T follicular helper cell (primary cell): ENCODE data around the gene PDHX.
"Not testable (repeated sequence)": the region's sequence is repeated elsewhere in the genome, so short reads cannot be mapped to it uniquely, and the experiment has no call there.

Experiments
- DNase-seq: peaks from one replicate; pipeline ENCODE4 v3.0.0-alpha.2; 2020; ENCODE audit warnings: low read depth
- total RNA-seq, 2 experiments: gene quantifications; one replicate each; lab custom pipeline; 2026; lab: John Stamatoyannopoulos, UW

PDHX gene
- 27.1 to 31.0 reads per million in 2 experiments for total RNA-seq

DNA sequence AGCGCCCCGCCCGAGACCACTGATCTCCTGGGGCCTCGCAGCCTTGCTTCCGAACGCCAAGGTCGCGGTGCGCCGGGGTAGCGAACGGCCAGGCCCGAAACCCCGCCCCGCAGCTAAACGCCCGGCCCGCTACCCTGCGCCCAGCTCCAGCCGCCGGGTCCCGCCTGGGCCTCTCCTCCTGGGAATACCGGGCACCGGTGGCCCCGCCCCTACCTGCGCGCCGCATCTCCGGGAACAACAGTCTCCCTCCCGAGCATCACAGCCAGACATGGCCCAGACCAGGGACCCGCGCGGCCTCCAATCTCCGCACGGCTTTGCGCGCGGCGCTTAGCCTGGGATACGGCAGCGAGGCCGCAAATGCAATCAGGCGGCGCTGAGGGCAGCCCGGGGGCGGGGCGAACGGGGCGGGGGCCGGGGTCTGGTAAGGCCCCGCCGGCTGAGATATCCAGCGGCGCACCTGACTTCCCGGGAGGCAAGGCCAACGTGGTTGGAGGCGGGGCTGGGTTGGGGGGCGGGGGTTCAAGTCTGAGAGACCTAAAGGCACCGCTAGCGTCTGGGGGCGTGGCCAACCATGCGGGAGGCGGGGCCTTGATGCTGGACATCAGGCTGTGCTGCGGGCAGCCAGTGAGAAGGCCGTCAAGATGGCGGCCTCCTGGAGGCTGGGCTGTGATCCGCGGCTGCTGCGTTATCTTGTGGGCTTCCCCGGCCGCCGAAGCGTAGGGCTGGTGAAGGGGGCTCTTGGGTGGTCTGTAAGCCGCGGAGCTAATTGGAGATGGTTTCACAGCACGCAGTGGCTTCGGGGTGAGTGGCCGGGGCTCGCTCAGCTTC, at the start of gene PDHX, which contains the start of gene APIP:
PDHX (plus strand) TSS at position 604 of the 828 bp plus-strand sequence; CDS start at position 642, 38 bp downstream.
APIP (minus strand) TSS at position 365 of the 828 bp plus-strand sequence; CDS start at position 270, 95 bp downstream.
- peak; percentile 95 for DNase-seq

DNA sequence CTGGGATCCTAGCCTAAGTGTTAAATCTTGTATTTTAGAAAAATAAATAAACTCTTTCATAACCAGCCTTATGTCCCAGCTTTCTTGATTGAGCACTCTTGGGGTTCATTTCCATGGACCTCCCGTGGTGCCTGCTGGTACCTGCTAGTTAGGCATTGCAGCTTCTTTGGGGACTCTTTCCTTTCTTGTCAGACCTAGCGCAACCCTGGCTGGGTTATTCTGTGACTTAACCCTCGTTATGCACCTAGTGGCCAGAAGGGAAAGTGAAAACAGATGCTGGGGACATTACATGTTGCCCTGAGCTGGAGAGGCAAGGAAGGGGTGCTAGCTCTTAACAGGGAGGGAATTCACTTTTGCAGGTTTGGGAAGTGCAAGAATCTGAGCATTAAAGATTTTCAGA, 47.0 kb upstream of the PDHX start:
- no peak for DNase-seq

GRCh38 chr11:34870548-34871196, 45.7 kb upstream of the PDHX start:
- DNase-seq: no peak

- no peak for DNase-seq
Measured at GRCh38 chr11:34874202-34874601, 42.2 kb upstream of the PDHX start.

DNA sequence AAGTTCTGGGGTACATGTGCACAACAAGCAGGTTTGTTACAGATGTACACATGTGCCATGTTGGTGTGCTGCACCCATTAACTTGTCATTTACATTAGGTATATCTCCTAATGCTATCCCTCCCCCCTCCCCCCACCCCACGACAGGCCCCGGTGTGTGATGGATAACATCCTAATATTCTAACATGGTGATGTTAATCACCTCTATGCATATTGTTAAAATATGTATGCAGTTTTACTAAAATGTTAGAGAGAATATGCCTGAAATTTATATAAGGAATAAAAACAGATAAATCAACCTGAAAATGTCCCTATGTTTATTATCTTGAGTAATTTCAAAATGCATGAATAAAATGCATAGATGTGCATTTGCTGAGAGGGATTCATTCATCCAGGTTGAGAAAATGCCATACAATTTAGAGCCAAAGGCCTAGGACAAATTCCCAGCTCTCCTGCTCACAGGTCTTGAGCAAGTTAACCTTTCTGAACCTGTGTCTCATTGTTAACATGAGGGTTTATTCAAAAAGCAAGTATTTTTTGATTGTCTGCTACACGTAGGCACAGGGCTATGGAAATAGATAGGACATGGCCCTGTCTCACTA, 38.9 kb upstream of the PDHX start:
- DNase-seq: no peak

DNA sequence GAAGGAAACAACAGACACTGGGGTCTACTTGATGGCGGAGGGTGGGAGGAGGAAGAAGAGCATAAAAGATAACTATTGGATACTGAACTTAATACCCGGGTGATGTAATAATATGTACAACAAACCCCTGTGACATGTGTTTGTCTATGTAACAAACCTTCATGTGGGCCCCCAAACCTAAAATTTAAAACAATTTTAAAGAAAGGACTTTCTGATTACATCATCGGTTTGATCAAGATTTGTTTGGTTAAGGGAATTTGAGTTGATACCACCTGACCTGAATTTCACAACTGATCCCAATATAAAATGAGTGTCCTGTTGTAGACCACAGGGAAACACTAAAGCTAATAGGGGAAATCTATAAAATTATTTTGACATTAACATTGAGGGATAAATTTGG, 34.5 kb upstream of the PDHX start:
- no peak for DNase-seq

GRCh38 chr11:34886609-34887008, 29.8 kb upstream of the PDHX start:
- no peak for DNase-seq

- no peak for DNase-seq
Measured at GRCh38 chr11:34887260-34887659, 29.2 kb upstream of the PDHX start.

DNA sequence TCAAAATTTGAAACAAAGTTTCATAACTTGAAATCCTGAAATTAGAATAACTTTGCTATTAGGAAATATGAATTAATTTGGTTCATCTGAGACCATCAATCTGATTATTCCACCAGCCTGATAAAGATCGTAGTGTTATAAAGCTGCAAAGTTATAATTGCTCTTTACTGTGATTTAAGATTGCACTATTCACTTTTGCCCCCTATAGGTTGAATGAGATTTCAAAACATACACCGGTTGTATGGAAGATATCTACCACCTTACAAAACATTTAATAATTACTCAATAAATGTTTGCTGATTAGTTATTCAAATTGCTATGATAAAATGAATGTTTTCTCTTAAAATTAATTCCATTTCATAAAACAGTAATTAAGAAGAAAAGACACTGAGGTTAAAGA, 26.3 kb upstream of the PDHX start:
- no peak for DNase-seq

- DNase-seq: no peak
Measured at GRCh38 chr11:34890812-34891211, 25.6 kb upstream of the PDHX start.

DNA sequence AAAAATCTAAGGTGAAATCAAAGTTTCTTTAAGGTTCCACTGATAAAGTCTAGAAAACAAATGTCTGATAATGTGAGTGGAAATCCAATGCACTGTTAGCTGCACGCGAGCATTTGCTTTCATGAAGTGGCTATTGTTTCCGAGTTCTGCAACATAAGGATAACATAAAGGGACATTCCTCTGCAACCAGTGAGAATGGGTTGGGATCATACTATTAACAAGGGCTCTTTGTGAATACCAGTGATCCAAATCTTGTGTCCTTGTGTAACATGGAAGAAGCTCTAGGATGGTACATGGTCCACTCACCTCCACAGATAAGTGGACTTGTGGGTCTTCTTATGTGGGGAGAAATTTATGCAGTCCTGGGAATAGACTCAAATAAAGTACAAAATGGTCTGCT, 24.8 kb upstream of the PDHX start:
- no peak for DNase-seq

DNA sequence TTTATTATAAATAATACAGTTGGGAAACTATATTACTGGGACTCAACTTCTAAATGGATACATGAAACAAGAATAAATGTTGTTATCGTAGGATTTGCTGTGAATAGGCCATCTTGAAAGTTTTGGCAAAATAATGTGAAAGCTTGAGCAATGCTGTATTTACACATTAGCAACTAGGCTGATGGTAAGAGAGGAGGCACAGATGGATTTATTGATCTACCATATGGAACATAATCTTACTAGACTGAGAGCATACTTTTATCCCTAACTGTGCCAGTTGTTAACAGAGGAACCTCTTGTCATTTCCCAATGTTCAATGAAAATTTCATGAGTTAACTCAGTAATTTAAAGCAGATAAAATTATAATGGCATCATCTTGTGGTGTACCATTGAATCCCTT, 23.0 kb upstream of the PDHX start:
- no peak for DNase-seq

DNA sequence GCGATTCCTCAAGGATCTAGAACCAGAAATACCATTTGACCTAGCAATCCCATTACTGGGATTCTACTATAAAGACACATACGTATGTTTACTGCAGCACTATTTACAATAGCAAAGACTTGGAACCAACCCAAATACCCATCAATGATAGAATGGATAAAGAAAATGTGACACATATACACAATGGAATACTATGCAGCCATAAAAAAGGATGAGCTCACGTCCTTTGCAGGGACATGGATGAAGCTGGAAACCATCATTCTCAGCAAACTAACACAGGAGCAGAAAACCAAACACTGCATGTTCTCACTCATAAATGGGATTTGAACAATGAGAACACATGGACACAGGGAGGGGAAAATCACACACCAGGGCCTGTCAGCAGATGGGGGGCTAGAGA, 20.2 kb upstream of the PDHX start:
- not testable (repeated sequence) for DNase-seq

- DNase-seq: no peak
Measured at GRCh38 chr11:34897171-34897870, 19.1 kb upstream of the PDHX start.

DNA sequence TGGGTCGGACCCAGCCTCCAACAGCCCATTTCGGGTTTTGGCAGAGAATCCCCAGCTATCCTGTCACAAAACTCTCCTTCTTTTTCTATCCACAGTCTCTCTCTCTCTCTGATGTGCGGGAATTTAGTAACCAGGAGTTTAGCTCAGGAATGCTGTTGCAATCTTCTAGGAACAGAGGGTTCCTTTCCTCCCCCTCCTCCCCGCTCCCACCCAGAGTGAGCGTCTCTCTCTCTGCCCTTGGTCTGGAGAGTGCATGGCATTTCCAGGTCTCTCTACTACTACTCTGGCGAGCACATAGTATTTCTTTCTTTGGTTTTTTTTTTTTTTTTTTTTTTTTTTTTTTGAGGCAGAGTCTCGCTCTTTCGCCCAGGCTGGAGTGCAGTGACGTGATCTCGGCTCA, 17.9 kb upstream of the PDHX start:
- DNase-seq: no peak

DNA sequence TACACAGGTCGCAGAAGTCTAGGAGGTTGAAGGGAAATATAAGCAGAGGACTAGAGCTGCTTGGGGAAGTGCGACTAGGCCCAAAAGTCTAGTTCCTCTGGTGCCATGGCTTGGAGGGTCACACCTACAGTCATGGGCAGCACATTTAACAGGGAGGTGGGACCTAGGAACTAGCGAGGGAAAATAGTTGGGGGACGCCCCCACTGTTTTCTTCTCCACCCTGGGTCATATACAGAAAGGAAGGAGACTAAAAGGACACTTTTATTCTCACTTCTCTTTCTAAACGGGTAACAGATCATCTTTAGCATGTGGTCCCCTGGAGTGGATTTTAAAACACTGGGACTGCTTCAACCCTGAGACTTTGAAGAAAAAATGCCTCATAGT, 16.8 kb upstream of the PDHX start:
- DNase-seq: no peak

DNA sequence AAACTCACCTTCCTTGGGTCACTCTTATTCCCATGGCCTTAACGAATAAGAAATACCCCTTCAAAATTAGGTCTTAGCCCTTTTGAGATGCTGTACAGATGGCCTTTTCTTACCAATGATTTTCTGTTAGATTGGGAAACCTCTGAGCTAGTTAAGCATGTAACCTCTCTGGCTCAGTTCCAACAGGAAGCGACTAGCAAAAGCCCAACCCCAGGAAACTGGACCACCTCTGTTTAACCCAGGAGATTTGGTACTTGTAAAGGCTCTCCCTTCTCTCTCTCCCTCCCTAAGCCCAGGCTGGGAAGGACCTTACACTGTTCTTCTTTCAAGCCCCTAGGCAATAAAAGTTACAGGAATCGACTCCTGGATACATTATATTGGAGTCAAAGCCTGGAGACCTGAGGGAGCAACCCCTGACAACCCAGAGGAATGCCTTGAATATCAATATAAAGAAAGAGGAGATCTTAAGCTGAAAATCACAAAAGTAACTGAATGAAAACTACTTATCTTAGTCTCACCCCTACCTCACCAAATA, 11.9 kb upstream of the PDHX start:
- DNase-seq: no peak

- DNase-seq: no peak
Measured at GRCh38 chr11:34905666-34906065, 10.8 kb upstream of the PDHX start.

DNA sequence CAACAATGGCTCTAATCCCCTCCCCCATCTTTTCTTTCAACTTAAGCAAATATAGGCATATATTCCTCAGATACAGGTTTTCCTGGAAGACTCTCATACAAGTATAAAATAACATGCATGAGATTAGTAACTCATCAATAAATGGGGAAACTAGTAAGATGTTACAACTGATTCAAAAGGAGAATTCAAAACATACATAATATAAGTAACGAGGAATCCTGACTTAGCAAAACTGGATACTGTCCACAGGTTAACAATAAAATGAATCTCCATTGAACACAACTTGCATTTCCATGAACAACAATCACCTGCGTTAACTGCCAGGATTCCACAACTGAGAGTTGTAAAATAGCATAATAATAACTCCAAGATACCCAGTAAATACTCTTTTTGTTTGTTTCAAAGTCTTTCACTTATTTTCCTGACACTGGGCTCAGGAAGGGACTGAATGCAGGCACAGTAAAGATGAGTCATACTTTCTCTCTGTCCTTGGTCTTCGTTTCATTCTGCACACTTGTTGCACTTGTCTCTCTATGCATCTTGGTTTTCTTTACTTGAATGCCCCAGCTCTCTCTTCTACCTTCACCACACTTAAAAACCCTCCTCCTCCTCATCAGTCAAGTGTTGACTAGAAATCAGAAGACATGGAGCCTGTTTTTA, 8.4 kb upstream of the PDHX start:
- DNase-seq: no peak

- no peak for DNase-seq
Measured at GRCh38 chr11:34909415-34909814, 7.0 kb upstream of the PDHX start.

GRCh38 chr11:34909955-34910354, 6.5 kb upstream of the PDHX start:
- no peak for DNase-seq

DNA sequence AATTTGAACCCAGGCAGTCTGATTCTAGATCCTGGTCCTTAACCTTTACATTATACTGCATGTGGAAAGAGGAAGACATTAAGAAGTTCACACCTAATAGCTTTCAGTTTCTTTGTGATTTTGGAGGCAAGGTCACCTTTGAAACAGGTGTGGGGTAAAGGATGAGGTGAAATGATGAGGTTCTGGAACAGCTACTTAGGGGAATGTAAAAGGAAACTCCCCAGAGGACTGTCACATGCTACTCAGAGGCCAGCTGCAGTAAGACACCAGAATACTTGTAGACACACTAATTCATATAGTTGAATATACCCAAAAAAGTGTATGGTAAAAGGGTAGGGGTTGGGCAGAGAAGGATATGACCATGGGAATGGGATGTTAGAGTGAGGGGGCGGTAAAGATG, 5.6 kb upstream of the PDHX start:
- no peak for DNase-seq
